Measurements from ENCODE around the gene GHDC.

GRCh38 chr17:42178817-42179216, 15.5 kb downstream of the GHDC start:
- TF ChIP-seq CTCF (IDR thresholded peaks at IDR 0.05) (no peak), POLR2A (IDR thresholded peaks at IDR 0.05) (no peak)

Measured in Peyer's patch (tissue), 4 donors.